Measurements from ENCODE around the gene NUPR2.

DNA sequence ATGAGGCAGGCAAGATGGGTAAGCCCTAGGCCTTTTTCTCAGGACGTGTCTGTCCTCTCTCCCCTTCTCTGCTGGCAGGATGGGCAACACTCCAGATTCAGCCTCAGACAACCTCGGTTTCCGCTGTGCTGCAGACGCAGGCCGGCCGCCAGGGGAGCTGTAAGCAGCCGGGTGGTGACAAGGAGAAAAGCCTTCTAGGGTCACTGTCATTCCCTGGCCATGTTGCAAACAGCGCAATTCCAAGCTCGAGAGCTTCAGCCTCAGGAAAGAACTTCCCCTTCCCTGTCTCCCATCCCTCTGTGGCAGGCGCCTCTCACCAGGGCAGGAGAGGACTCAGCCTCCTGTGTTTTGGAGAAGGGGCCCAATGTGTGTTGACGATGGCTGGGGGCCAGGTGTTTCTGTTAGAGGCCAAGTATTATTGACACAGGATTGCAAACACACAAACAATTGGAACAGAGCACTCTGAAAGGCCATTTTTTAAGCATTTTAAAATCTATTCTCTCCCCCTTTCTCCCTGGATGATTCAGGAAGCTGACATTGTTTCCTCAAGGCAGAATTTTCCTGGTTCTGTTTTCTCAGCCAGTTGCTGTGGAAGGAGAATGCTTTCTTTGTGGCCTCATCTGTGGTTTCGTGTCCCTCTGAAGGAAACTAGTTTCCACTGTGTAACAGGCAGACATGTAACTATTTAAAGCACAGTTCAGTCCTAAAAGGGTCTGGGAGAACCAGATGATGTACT lies 36.6 kb downstream of the NUPR2 start:
- peak; percentile 56 for TF ChIP-seq CTCF (conservative IDR thresholded peaks at IDR 0.05; ENCODE audit: low read depth in 2 of 2)
- TF ChIP-seq EZH2 (IDR thresholded peaks at IDR 0.05; ENCODE audit: low read depth, unreplicated experiment) = no peak
- TF ChIP-seq STAT1 (IDR thresholded peaks at IDR 0.05; ENCODE audit: unreplicated experiment) = no peak
- TF ChIP-seq, protein P1, sequence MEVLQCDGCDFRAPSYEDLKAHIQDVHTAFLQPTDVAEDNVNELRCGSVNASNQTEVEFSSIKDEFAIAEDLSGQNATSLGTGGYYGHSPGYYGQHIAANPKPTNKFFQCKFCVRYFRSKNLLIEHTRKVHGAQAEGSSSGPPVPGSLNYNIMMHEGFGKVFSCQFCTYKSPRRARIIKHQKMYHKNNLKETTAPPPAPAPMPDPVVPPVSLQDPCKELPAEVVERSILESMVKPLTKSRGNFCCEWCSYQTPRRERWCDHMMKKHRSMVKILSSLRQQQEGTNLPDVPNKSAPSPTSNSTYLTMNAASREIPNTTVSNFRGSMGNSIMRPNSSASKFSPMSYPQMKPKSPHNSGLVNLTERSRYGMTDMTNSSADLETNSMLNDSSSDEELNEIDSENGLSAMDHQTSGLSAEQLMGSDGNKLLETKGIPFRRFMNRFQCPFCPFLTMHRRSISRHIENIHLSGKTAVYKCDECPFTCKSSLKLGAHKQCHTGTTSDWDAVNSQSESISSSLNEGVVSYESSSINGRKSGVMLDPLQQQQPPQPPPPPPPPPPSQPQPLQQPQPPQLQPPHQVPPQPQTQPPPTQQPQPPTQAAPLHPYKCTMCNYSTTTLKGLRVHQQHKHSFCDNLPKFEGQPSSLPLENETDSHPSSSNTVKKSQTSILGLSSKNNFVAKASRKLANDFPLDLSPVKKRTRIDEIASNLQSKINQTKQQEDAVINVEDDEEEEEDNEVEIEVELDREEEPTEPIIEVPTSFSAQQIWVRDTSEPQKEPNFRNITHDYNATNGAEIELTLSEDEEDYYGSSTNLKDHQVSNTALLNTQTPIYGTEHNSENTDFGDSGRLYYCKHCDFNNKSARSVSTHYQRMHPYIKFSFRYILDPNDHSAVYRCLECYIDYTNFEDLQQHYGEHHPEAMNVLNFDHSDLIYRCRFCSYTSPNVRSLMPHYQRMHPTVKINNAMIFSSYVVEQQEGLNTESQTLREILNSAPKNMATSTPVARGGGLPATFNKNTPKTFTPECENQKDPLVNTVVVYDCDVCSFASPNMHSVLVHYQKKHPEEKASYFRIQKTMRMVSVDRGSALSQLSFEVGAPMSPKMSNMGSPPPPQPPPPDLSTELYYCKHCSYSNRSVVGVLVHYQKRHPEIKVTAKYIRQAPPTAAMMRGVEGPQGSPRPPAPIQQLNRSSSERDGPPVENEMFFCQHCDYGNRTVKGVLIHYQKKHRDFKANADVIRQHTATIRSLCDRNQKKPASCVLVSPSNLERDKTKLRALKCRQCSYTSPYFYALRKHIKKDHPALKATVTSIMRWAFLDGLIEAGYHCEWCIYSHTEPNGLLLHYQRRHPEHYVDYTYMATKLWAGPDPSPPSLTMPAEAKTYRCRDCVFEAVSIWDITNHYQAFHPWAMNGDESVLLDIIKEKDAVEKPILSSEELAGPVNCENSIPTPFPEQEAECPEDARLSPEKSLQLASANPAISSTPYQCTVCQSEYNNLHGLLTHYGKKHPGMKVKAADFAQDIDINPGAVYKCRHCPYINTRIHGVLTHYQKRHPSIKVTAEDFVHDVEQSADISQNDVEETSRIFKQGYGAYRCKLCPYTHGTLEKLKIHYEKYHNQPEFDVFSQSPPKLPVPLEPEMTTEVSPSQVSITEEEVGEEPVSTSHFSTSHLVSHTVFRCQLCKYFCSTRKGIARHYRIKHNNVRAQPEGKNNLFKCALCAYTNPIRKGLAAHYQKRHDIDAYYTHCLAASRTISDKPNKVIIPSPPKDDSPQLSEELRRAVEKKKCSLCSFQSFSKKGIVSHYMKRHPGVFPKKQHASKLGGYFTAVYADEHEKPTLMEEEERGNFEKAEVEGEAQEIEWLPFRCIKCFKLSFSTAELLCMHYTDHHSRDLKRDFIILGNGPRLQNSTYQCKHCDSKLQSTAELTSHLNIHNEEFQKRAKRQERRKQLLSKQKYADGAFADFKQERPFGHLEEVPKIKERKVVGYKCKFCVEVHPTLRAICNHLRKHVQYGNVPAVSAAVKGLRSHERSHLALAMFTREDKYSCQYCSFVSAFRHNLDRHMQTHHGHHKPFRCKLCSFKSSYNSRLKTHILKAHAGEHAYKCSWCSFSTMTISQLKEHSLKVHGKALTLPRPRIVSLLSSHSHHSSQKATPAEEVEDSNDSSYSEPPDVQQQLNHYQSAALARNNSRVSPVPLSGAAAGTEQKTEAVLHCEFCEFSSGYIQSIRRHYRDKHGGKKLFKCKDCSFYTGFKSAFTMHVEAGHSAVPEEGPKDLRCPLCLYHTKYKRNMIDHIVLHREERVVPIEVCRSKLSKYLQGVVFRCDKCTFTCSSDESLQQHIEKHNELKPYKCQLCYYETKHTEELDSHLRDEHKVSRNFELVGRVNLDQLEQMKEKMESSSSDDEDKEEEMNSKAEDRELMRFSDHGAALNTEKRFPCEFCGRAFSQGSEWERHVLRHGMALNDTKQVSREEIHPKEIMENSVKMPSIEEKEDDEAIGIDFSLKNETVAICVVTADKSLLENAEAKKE (CRISPR knock-in tag; IDR thresholded peaks at IDR 0.05) = no peak
- no peak for TF ChIP-seq ETS1 (IDR thresholded peaks at IDR 0.05)
- TF ChIP-seq NANOG (IDR thresholded peaks at IDR 0.05; ENCODE audit: borderline replicate concordance) = no peak

Measured in GM23338 (cell line).